Stimulated activated CD4-positive, alpha-beta T cell treated with anti-CD3 and anti-CD28 coated beads, Interleukin-1b, Interleukin-23, amount 100 ng/mL, for 1 hour (primary cell): ENCODE results near the gene PPM1D.
"Not testable (repeated sequence)": the region's sequence is repeated elsewhere in the genome, so short reads cannot be mapped to it uniquely, and the experiment has no call there.

ENCODE experiments used
- DNase-seq, 2 donors: peaks; one replicate each; pipeline ENCODE4 v3.0.0-alpha.2; 2020; ENCODE audit warnings: low read depth in 2 of 2

Gene PPM1D

DNA sequence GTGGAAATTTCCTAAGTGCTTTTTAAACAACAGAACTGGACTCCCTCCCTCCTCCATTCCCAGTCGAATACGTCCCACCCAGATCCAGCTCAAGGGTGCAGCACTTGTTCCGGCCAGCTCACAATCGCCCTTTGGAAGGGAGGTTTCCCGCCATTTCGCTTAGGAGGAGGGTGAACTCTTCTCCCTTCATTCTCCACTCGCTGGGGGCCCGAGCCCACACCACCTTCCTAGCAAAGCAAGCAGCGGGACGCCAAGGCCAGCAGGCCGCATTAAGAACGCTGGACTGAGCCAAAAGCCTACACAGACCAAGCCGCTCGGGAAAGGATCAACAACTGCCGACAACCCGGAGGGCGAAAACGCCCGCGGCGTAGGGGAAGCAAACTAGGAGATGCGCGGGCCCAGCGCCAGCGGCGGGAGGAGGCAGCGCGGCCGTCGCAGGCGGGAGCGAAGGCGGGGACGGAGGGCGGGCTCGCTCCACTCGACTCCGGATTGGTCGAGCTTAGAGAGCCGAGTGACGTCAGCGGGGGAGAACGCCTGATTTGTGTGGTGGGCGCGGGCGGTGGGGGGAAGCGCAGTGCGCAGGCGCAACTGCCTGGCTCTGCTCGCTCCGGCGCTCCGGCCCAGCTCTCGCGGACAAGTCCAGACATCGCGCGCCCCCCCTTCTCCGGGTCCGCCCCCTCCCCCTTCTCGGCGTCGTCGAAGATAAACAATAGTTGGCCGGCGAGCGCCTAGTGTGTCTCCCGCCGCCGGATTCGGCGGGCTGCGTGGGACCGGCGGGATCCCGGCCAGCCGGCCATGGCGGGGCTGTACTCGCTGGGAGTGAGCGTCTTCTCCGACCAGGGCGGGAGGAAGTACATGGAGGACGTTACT, at the start of gene PPM1D:
PPM1D (plus strand) TSS at position 574 of the 870 bp plus-strand sequence; CDS start at position 796, 222 bp downstream.
- DNase-seq: peak; percentile 94

DNA sequence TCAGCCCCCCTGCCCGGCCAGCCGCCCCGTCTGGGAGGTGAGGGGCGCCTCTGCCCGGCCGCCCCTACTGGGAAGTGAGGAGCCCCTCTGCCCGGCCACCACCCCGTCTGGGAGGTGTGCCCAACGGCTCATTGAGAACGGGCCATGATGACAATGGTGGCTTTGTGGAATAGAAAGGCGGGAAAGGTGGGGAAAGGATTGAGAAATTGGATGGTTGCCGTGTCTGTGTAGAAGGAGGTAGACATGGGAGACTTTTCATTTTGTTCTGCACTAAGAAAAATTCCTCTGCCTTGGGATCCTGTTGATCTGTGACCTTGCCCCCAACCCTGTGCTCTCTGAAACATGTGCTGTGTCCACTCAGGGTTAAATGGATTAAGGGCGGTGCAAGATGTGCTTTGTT, 47.7 kb upstream of the PPM1D start:
- DNase-seq: not testable (repeated sequence)

DNA sequence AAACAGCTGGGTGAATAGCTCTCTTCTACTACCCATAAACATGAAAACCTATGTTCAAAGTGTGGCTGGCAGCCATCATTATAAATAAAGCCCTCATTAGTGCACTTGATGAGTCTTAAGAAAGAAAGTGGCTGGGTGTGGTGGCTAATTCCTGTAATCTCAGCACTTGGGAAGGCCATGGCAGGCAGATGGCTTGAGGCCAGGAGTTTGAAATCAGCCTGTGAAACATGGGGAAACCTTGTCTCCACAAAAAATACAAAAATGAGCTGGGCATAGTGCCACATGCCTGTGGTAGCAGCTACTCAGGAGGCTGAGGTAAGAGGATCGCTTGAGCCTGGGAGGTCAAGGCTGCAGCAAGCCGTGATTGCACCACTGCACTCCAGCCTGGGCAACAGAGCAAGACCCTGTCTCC, 45.6 kb upstream of the PPM1D start:
- DNase-seq: no peak

DNA sequence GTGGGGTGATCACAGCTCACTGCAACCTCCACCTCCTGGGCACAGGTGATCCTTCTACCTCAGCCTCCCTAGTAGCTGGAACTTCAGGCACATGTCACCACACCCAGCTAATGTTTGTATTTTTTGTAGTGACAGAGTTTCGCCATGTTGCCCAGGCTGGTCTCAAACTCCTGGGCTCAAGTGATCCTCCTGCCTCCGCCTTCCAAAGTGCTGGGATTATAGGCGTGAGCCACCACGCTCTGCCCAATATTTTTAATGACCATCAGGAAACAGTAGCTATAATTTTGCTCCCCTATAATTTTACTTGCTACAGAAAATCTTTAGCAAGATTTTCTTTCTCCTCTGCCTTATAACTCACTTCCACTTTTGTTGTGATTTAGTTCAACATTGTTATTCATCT, 44.2 kb upstream of the PPM1D start:
- no peak for DNase-seq

DNA sequence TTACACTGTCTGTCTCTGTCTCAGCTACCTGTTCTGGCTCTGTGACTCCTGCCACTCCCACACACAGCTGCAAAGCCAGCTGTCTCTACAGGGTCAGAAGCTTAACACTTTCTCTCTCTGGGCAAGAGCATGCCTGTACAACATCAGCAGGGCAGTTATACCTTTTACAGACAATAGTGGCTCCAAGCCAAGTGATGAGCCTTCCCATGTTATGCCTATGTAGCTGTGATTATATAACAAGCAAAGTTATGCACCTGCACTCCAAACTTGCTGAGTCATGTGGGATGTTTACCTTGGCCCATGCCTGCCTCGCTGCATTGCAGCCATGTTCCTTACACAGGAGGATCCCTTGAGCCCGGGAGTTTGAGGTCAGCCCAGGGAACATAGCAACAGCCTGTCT, 42.2 kb upstream of the PPM1D start:
- DNase-seq: no peak

DNA sequence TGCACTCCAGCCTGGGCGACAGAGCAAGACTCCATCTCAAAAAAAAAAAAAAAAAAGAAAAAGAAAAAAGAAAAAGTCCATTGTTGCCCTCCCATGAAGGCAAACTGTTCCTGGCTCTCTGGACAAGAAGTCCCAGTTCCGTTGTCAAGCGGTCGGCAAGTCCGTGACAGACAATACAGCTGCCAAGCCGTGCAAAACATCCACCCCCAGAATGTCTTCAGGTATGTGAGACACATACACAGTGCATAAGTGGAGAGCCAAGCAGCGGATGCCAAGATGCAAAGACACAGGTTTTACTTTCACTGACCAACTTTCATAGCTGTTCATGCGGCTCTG, 40.4 kb upstream of the PPM1D start:
- DNase-seq: no peak

DNA sequence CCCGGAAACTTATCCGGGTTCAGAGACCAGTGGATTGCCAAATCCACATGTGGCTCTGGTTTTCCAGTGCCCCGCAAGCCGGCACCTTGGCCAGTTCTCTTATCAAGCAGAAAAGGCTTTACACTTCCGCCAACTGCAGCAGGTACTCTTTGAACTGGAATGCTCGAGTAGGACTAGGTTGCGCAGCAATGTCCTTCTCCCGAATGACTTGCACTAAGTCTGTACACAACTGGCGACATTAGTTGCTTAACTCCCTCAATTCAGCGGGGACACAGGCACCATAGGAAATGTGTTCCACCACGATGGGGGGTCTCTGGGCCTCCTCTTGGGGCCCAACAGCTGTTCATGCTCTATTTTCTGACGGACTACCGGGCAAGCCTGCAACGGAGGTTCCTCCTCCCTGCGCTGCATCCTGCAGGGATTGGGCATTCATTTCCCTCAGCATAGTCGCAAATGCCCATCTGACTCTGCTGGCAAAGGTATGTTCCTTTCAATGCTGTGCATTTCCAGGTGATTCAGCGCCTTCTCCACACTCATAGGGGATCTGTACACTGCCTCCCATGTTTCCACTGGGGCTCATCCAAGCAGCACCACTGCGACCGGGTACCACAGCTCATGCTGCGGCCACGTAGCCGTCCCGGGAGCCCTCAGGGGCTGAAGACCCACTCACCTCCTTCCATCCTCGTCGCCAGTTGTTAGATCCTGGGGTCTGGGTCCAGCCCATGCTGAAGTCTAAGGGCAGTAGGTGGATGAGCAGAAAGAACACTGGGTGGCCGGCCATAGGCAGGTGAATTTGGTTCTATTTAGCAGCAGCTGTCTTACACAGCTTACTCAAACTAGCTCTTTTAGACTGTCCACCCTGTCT, 39.8 kb upstream of the PPM1D start:
- no peak for DNase-seq

DNA sequence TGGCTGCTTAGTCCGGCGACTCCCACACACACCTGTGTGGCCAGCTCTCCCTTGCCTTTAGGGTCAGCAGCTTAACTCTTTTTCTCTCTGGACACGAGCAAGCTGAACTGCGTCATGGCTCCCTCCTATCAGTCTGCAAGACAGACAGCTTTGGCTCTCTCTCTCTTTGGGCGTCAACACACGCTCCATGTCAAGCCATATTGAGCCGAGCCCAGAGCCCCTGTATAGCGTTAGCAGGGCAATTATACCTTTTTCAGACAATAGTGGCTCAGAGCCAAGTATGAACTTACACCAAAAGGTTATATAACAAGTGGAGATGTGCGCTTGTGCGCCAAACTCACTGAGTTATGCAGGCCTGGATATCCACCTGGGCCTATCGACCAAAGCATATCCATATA, 39.1 kb upstream of the PPM1D start:
- no peak for DNase-seq

DNA sequence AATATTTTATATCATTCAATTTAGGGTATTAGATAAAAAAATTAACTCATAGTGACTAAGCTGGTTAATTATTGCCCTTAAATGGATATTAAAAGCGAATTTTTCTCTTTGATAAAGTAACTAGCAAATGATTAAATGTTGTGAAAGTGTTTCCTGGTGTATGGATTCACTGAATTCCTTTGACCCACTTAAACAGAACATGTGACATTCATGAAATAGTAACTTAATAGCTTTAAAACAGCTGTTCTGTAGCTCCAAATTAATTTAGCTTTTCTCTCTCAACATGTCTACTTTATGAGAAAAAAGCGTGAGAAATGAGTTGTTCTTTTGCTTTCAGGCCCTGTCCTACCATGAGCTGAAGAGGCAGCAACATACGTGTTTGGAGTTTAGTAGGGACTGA, 37.6 kb upstream of the PPM1D start:
- DNase-seq: no peak

DNA sequence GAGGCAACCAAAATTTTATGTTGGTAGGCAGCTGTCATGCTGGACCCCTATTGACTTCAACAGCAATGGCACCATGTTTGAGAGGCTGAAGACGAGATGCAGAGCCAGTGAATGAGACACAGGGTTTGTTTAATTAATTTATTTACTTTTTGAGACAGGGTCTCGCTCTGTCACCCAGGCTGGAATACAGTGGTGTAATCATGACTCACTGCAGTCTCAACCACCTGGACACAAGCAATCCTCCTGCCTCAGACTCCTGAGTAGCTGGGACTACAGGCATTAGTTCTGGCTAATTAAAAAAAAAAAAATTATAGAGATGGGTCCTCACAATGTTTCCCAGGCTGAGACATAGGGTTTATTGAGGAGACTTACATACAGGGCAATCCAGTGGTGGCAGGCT, 36.2 kb upstream of the PPM1D start:
- no peak for DNase-seq

DNA sequence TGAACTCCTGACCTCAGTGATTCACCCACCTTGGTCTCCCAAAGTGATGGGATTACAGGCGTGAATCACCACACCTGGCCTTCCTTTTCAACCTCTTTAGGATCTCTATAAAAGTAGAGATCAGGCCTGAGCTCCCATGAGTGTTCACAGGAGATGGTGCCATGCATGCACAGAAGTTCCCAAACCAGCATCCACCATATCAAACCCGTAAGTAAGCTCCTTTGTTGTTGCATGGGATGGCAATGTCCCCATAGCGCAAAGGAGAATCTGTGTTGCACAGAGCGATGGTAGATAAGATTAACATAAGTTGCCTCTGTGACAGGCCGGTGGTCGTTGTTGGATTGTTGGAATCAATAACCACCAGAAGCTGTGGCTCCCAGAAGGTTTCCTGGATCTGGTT, 34.8 kb upstream of the PPM1D start:
- no peak for DNase-seq

DNA sequence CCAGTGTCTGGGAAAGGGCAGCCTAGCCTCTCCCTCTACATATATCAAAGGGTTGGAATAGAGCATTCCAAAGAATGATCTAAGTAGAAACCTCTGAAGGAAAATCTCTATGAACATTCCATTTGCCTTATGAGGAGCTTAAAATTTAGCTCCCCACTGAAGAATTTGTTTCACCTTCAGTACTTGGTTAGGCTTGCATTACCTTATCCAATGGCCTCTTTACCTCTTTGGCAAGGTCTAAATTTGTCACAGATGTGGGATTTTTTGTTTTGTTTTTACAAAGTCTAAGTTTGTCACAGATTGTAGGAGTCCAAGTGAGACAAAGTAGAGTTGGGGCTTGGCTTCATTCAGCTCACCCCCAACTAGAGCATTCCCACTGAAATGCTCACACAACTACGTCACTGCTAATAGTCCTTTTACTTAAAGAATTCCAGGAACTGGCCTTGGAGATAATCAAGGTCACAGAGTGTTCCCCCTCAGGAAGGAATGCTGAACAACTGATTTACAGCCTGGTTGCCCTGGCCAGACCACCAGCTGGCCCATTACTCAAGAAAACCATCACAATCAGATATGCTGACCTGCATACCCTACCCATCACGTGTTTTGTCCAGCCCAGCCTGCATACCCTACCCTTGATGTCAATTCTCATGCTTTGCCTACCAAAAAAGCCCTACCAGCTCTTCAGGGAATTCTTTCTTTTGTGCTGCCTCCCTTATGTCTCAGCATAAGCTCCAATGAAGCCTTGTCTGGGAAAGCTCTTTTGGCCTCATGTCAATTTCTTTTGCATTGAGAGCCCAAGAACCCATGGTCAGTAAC, 26.5 kb upstream of the PPM1D start:
- DNase-seq: no peak

DNA sequence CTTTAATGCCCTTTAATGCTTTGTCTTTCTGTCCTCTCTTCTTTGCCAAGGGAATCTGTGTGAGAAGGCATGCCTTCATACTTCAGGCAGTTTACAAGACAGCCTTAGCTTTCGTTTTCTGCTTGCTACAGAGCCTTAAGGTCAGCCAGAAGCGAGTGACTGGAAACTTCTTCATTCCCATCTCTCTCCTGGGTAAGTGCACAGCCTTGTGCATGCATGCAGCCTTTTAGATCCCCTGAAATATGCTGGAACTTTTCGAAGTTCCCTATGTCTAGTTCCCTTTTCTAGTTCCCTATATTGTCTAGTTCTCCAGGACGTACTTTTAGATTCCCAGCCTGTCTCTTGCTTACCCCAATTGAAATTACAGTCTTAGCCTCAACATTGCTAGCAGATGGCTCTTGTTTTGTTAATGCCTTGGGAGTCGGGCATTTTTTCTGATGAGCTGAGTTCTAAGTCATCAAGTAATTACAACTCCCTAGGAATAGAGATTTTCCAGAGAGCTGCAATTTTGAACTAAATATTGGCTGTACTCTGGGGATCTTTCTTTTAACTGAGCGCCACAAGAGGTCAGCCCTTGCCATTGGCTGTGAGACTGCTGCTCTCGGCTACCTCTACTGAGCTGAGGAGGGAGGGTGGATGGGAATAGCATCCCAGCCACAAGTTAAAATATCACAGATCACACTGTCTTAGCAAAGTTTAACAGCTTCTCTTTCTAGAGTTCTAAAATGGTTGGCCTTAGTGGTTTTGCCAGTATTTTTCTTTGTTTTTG, 22.7 kb upstream of the PPM1D start:
- no peak for DNase-seq

DNA sequence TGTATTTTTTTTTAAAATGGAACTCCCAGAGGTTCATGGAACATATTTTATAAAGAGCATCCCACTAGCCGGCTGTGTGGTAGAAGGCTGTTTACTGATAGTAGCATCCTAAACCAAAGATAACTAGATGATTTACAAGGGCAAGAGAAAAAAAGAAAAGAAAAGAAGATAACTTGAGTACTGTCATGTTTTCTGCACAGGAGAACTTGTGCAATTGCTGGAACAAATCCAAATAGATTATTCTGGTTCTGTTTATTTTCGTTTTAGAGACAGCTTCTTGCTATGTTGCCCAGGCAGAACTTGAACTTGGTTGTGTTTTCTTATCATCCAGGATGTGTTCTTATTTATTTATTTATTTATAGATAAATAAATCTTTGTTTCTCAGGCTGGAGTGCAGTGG, 20.9 kb upstream of the PPM1D start:
- DNase-seq: no peak

DNA sequence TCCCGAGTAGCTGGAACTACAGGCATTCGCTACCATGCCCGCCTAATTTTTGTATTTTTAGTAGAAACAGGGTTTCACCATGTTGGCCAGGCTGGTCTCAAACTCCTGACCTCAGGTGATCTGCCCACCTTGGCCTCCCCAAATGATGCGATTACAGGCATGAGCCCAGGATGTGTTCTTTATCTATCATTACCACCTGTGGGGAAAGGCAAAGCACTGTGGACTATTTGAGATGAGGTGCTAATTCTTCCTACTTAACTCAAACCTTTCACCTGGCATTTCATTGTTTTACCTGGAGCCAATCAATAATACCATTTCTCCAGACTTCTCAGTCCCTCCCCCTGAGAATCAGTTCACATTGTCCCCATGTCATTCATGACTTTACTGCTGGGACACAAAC, 20.4 kb upstream of the PPM1D start:
- DNase-seq: no peak

DNA sequence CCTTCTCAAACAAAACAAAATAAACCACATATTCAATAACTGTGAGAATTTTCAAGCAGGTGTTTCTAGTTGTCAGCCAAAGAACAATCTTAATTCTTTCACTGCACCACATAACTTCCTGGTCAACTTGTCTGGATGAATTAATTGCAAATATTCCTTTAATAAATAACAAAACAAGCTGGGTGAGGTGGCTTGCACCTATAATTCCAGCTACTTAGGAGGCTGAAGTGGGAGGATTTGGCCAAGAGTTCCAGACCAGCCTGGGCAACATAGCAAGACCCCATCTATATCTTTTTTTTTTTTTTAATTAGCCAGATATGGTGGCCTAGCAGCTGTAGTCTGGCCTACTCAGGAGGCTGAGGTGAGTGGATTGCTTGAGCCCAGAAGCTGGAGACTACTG, 17.0 kb upstream of the PPM1D start:
- no peak for DNase-seq

DNA sequence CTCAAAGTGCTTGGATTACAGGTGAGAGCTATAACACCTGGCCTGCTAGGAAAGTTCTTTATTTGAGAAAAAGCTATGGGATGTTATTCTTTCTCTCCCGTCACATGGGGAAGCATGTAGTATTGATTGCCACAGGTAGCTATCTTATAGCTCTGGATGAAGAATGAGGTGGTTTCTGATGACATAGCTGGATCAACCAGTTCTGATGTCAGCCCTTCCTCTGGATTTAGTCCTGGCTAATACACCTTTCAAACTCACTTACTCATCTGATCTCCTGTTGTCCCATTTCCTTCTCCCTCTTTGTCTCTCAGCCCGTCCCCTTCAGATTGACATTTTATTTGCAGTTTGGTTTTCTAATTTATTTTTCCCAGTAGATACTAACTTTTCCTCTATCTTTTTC, 14.1 kb upstream of the PPM1D start:
- no peak for DNase-seq

DNA sequence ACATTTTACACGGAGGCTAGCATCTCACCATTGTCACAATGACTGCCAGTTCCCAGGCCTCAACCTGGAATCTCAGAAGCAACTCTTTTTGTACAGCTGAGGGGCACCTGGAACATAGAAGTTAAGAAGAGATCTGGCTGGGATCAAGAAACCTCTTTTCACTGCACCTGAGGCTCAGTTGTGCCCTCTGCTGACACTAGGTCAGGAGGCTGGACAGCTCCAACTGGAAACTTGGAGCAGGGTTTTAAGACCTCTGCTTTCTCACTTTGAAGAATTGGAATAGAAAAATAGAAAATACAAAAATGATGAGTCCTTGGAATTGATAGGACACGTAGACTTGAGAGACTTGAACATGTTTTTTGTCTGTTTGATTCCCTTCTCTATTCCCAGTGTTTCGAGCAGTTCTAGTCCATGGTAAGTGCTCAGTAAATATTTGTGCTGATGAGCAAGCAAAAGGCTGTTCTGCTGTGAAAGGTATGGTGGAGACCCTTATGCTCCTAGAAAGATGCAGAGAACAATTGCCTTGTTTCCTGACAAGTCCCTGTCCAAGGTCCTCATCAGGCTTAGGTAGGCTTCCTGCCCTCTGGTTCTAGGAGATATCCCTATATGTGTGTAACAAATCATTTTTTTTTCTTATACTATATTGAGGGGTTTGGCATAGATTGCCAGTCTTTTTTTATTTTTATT, 13.6 kb upstream of the PPM1D start:
- no peak for DNase-seq

DNA sequence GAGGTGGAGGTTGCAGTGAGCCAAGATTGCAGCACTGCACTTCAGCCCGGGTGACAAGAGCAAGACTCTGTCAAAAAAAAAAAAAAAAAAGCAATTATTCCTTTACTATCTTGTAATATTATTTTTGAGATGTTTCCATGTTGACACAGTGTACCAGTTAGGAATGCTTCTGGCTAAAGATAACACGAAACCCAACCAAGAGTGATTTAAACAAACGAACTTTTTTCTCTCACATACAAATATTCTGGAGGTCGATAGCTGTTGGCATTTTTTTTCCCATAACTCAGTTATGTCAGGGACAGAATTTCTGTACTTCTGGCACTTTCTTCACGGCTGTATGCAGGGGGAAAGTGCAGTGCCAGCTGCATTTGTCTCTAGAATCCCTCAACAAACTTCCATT, 9.9 kb upstream of the PPM1D start:
- DNase-seq: no peak

DNA sequence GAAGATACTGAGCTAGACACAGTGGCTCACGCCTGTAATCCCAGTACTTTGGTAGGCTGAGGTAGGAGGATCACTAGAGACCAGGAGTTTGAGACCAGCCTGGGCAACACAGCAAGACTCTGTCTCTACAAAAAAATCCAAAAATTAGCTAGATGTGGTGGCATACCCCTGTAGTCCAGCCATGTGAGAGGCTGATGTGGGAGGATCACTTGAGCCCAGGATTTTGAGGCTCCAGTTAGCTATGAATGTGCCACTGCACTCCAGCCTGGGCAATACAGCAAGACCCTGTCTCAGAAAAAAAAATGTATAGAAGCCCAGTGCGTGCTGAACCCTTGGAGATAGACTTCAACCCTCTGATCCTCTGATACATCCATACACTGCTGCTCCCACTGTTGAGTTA, 7.2 kb upstream of the PPM1D start:
- DNase-seq: no peak
